ENCODE data around the gene CATSPERE.

The CATSPERE gene

GRCh38 chr1:244461245-244462071 is at the start of gene CATSPERE:
Gene CATSPERE (plus strand): TSS chr1:244461273. CDS start chr1:244461430, 157 bp downstream.
- peak; percentile 48 to 52 for DNase-seq (ENCODE audit: low read depth in 2 of 2)

- DNase-seq (ENCODE audit: low read depth in 2 of 2) = no peak
Observed at GRCh38 chr1:244412176-244412575, 48.9 kb upstream of the CATSPERE start.

- DNase-seq (ENCODE audit: low read depth in 2 of 2) = no peak
Observed at GRCh38 chr1:244413736-244414135, 47.3 kb upstream of the CATSPERE start.

- no peak for DNase-seq (ENCODE audit: low read depth in 2 of 2)
Observed at GRCh38 chr1:244414543-244414942, 46.5 kb upstream of the CATSPERE start.

GRCh38 chr1:244419024-244419423 is 42.0 kb upstream of the CATSPERE start:
- DNase-seq (ENCODE audit: low read depth in 2 of 2) = no peak

GRCh38 chr1:244422174-244422573 is 38.9 kb upstream of the CATSPERE start:
- DNase-seq (ENCODE audit: low read depth in 2 of 2) = no peak

- no peak for DNase-seq (ENCODE audit: low read depth in 2 of 2)
Observed at GRCh38 chr1:244424649-244425334, 36.3 kb upstream of the CATSPERE start.

- DNase-seq (ENCODE audit: low read depth in 2 of 2) = no peak
Observed at GRCh38 chr1:244427647-244428046, 33.4 kb upstream of the CATSPERE start.

GRCh38 chr1:244429818-244430217 is 31.3 kb upstream of the CATSPERE start:
- DNase-seq (ENCODE audit: low read depth in 2 of 2) = no peak

- DNase-seq (ENCODE audit: low read depth in 2 of 2) = no peak
Observed at GRCh38 chr1:244431166-244431565, 29.9 kb upstream of the CATSPERE start.

- no peak for DNase-seq (ENCODE audit: low read depth in 2 of 2)
Observed at GRCh38 chr1:244435562-244436205, 25.4 kb upstream of the CATSPERE start.

GRCh38 chr1:244436336-244437085 is 24.6 kb upstream of the CATSPERE start:
- no peak for DNase-seq (ENCODE audit: low read depth in 2 of 2)

- no peak for DNase-seq (ENCODE audit: low read depth in 2 of 2)
Observed at GRCh38 chr1:244437086-244437468, 24.0 kb upstream of the CATSPERE start.

- DNase-seq (ENCODE audit: low read depth in 2 of 2) = no peak
Observed at GRCh38 chr1:244439391-244440032, 21.6 kb upstream of the CATSPERE start.

- no peak for DNase-seq (ENCODE audit: low read depth in 2 of 2)
Observed at GRCh38 chr1:244442850-244443249, 18.2 kb upstream of the CATSPERE start.

GRCh38 chr1:244444854-244445253 is 16.2 kb upstream of the CATSPERE start:
- no peak for DNase-seq (ENCODE audit: low read depth in 2 of 2)

GRCh38 chr1:244445320-244446181 is 15.5 kb upstream of the CATSPERE start:
- no peak for DNase-seq (ENCODE audit: low read depth in 2 of 2)

- no peak for DNase-seq (ENCODE audit: low read depth in 2 of 2)
Observed at GRCh38 chr1:244447024-244447423, 14.0 kb upstream of the CATSPERE start.

- no peak for DNase-seq (ENCODE audit: low read depth in 2 of 2)
Observed at GRCh38 chr1:244447552-244447951, 13.5 kb upstream of the CATSPERE start.

- no peak for DNase-seq (ENCODE audit: low read depth in 2 of 2)
Observed at GRCh38 chr1:244448279-244449036, 12.6 kb upstream of the CATSPERE start.
